ENCODE measurements around the gene TAF12.
A peak's percentile ranks its signal among the peaks of the same experiment; 100 is the strongest.
"Not testable (repeated sequence)": the region's sequence is repeated elsewhere in the genome, so short reads cannot be mapped to it uniquely, and the experiment has no call there.

The TAF12 gene, protein sequence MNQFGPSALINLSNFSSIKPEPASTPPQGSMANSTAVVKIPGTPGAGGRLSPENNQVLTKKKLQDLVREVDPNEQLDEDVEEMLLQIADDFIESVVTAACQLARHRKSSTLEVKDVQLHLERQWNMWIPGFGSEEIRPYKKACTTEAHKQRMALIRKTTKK

DNA sequence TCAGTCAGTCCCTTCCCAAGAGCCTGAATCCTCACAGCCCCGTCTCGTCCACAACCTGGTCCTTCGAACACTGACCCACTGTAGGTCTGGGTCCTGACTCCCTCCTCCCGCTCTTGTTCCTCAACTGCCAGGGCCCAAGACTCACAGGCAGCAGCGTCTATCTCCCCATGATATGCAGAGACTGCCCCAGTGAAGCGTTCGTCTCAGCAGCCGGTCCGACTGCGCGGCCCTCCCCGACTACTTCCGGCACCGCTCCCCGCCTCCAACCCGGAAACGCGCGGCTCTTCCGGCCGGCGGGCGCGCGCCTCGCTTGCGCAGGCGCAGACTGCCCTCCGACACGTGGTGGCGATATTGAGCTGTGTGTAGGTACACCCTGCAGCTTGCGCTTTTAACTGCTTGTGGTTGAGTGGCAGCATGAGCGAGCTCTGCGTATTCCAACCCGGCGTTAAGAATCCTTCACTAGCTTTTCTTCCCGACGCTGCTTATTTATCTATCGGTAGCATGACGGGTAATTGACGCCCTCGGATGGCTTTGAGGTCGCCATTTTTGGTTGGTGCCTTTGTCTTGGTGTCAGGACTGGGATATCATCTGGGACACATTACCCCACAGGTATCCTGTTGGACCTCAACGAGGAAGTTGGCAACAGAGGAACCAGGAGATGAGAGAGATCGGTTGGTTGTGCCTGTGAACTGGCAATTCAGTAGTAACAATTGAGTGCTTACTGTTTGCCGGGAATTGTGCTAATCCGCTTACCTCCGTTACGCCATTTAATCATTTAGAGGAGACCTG is at the start of gene TAF12:
Gene TAF12 (minus strand): TSS at position 221 of the 789 bp plus-strand sequence. CDS start 20,986 bp downstream, outside the sequence.
- peak; percentile 86 to 91 for DNase-seq

DNA sequence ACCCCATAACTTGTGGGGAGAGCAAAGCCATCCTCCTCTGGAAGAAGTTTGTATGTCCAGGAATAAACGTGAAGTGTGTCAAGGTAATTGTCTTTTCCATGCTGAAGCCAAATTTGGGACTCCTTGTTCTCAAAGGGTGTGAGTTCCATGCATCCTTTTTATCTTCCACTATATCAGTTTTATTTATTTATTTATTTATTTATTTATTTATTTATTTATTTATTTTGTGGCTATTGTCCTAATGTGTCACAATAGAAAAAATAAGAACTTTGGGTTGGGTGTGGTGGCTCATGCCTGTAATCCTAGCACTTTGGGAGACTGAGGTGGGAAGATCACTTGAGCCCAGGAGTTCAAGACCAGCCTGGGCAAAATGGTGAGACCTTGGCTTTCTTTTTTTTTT is 48.8 kb upstream of the TAF12 start:
- not testable (repeated sequence) for DNase-seq

DNA sequence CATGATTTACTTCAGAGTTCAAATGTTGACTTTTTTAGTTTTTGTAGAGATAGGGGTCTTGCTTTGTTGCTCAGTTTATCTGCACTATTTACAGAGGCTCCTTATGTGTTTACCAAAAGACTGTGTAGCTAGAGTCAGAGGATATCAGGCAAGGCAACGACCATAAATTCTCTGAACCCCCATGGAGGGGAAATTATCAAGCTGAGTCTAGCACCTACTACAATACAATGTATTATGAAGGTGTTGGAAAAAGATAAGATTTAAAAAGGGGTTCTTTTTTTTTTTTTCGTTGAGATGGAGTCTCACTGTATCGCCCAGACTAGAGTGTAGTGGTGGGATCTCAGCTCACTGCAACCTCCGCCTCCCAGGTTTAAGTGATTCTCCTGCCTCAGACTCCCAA is 42.1 kb upstream of the TAF12 start:
- DNase-seq, result no peak

DNA sequence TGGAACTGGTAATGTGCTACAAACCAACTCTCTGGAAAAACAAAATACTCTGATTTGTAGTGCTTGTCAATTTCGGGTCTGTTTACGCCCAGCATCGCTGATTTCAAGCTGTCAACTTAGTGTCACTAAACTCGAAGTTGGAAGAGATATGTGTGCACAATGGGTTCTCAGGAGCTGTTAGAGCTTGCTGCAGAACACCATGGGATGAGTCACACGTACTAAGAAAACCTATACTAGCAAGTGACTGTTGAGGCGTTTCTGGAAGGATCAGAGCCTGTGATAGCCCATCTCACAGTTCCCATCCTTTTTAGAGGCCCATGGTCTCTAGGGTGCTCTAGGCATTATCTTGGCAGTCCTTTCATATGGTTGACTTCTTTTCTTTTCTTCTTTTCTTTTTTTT is 40.0 kb upstream of the TAF12 start:
- no peak for DNase-seq

DNA sequence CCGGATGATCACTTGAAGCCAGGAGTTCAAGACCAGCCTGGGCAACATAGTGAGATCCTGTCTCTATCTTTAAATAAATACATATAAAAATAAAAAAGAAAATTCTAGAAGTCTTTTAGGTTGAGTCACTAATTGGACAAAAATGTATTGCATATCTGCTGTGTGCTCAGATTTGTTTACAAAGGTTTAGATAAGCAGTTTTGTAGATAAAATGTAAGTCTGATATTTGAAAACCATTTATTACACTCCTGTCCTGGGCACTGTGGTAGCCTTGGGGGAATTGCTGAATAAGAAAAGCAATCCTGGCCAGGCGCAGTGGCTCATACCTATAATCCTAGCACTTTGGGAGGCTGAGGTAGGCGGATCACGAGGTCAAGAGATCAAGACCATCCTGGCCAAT is 37.3 kb upstream of the TAF12 start:
- no peak for DNase-seq

DNA sequence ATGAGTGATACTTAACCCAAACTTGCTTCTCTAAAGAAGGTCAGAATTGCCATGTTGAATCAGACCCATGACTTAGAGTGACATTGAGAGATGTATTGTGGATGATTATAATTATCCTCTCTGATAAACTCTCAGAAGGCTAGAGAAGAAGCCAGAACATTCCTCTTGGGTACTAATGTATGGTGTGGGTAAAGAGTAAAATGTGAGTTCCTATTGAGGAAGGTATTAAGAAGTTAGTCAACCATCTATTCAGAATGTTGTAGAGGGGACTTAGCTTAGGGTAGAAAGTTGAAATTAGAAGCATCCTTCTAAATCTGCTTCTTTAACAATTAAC is 33.0 kb upstream of the TAF12 start:
- DNase-seq, result no peak

DNA sequence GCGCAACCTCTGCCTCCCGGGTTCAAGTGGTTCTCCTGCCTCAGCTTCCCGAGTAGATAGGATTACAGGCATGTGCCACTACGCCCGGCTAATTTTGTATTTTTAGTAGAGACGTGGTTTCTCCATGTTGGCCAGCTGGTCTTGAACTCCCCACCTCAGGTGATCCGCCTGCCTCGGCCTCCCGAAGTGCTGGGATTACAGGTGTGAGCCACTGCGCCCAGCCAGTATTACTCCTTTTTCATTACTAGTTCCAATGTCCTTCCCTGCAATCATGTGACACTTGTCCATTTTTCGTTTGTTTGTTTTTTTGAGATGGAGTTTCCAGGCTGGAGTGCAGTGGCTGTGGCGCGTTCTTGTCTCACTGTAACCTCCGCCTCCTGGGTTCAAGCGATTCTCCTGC is 30.1 kb upstream of the TAF12 start:
- not testable (repeated sequence) for DNase-seq

DNA sequence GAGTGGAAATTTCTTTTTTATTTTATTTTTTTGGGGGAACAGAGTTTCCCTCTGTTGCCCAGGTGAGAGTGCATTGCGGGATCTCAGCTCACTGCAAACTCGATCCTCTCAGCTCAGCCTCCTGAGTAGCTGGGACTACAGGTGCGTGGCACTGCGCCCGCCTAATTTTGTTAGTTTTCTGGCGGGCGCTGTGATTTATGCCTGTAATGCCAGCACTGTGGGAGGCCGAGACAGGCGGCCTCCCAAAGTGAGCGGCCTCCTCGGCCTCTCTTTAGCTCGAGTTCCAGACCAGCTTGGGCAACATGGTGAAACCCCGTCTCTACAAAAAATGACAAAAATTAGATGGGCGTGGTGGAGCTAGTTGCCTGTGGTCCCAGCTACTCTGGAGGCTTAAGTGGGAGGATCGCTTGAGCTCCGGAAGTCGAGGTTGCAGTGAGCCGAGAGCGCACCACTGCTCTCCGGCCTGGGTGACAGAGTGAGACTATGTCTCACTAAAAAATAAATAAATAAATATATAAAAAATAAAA is 28.4 kb upstream of the TAF12 start:
- no peak for DNase-seq

DNA sequence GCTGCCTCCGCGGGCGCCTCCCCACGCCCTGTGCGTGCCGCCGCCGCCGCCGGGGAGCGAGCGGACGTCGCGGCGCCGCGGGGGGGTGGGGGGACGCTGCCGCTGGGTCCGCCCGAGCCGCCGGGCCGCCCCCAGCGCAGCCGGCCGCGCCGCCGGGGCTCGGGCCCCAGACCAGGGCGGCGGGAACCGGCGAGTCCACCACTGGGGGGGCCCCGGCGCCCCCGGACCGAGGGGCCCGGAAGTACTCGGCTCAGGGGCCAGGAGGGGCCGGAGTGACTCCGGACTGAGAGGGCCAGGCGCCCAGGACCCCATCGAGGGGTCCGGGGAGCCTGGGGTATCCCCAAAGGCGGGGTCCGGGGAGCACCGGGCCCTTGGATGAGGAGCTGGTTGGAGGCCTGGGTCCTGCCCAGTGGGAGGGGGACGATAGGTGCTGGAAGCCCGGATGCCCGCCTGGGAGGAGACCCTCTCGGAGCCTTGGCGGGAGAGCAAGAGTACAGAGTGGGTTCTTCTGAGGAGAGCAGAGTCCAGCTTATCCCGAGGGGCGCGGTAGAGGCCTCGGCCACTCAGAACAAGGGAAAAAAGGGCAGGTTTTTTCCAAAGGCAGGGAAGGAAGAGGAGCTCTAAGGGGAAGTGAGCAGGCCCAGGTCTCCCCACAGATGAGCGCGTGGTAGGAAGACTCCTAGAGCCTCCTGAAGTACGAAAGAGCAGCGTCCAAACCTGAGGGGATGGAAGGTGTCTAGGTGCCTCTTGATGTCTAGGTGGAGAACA is 26.3 kb upstream of the TAF12 start:
- DNase-seq, result peak; percentile 46 to 55

DNA sequence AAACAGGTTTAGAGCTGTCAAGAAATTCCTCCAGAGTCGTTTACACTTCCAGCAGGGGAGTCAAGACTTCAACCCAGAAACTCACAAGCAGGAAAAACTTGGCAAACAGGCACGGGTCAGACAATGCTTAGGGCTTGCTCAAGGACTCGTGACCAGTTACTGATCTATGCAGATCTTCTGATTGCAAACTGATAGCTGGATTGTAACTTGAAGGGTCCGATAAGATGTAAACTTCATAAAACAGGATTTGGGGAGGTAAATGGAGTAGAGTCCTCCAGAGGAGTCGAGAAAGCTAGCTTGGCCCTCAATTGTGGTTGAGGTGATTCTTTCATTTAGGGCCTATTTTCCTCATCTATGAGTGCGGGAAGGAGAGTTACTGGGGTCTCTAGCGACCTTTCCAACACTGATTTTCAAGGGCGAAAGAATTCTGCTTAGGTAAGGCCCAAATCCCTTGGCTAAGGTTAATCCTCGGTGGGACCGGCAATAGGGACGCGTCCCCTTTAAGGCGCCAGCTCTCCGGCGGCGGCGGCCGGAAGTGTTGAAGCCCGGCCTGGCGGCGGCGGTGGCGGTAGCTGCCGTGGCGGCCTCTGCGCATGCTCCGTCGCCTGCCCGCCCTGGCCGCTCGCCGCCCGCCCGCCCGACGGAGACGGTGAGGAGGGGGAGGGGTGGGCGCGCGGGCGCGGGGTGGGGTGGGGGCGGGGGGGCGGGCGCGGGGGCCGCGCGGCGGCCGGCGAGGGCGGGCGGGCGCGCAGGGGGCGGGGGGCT is 25.5 kb upstream of the TAF12 start, which contains the start of gene GMEB1:
Gene GMEB1 (plus strand): TSS at position 594 of the 765 bp plus-strand sequence. CDS start 14,829 bp downstream, outside the sequence.
- peak; percentile 85 to 87 for DNase-seq

DNA sequence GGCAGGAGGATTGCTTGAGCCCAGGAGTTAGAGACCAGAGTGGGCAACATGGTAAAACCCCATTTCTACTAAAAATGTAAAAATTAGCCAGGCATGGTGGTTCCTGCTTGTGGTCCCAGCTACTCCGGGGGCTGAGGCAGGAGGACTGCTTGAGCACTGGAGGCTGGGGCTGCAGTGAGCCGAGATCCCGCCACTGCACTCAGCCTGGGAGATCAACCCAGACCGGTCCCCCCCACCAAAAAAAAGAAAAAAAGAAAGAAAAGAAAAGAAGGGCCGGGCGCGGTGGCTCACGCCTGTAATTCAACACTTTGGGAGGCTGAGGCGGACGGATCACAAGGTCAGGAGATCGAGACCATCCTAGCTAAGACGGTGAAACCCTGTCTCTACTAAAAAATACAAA is 23.9 kb upstream of the TAF12 start:
- DNase-seq, result no peak

DNA sequence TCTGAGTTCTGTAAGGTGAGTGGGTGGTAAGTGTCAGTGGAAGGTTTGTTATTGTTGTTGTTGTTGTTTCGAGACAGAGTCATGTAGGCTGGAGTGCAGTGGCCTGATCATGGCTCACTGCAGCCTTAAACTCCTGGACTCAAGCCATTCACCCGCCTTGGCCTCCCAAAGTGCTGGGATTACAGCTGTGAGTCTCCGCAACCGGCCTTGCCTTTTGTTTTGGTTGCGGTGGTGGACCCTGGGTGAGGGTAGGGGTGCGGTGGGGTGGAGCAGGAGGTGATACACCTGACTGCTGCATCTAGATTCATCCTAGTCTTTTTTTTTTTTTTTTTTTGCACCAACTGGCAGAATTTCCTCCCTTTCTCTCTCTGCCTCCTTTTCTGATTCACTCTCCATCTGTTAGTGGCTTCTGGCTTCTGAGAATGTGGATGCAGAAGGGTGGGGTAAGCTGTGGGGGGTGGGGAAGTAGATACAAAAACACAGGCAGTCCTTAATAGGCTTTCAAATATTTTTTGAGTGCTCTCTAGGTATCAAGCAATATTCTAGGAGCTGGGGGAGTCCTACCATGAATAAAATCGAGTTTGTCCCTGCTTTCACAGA is 21.1 kb upstream of the TAF12 start:
- DNase-seq, result no peak

DNA sequence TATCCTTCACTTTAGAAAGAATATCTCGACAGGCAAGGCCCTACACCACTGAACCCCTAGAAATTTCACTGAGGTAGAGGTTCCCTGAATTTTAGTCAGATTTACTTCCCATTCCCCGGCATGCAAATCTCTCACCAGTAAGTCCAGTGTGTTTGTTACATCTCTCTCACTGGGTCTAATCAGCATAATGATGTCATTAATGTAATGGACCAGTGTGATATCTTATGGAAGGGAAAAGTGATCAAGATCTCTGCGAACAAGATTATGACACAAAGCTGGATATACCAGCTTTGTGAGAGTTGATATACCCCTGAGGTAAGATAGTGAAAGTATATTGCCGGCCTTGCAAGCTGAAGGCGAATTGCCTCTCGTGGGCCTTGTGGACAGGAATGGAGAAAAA is 13.5 kb upstream of the TAF12 start:
- no peak for DNase-seq

DNA sequence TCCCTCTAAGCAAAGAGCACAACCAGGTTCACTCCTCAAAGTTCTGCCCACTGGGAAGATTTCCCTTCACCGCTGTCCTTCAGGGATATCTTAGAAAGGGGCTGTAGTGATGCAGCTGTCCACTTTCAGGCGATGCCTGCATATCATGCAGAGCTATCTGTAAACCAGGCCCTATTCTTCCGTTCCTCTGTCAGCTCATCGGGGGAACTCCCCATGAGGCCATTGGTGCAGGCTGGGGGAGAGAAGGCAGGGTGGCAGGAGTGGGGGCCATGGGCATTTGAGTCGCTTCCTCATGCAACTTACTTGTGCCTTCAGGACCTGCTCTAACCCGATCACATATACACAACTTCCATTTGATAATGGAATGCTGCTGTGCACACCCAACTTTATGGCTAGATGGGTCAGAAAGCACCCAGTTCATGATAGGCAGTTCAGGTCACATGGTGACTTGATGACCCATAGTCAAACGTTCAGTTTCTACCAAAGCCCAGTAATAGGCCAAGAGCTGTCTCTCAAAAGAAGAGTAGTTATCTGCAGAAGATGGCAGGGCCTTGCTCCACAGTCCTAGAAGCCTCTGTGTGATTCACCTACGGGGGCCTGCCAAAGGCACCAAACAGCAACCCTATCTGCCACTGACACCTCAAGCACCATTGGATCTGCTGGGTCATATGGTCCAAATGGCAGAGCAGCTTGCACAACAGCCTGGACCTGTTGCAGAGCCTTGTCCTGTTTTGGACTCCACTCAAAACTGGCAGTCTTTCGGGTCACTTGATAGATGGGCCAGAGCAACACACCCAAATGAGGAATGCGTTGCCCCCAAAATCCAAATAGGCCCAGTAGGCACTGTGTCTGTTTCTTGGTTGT is 12.8 kb upstream of the TAF12 start:
- not testable (repeated sequence) for DNase-seq

DNA sequence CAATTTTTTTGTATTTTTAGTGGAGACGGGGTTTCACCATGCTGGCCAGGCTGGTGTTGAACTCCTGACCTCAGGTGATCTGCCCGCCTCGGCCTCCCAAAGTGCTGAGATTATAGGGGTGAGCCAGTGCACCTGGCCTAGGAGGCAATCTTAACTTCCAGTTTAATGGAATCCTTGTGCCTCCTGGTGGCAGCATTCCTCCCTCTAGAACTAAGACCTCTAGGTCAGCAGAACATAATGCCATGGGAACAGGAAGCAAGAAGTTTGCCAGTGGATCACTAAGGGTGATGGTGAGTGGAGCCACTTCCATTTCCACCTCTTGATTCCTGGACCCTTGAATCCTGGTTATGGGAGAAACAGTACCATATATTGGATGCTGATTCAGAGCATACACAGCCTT is 11.0 kb upstream of the TAF12 start:
- not testable (repeated sequence) for DNase-seq

DNA sequence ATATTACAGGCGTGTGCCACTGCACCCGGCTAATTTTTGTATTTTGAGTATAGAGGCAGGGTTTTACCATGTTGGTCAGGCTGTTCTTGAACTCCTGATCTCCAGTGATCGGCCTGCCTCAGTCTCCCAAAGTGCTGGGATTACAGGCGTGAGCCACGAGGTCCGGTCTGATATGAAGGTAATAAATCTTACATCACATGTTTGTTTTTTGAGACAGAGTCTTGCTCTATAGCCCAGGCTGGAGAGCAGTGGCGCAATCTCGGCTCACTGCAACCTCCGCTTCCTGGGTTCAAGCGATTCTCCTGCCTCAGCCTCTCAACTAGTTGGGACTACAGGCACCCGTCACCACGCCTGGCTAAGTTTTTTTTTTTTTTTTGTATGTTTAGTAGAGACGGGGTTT is 10.2 kb upstream of the TAF12 start:
- DNase-seq, result not testable (repeated sequence)

DNA sequence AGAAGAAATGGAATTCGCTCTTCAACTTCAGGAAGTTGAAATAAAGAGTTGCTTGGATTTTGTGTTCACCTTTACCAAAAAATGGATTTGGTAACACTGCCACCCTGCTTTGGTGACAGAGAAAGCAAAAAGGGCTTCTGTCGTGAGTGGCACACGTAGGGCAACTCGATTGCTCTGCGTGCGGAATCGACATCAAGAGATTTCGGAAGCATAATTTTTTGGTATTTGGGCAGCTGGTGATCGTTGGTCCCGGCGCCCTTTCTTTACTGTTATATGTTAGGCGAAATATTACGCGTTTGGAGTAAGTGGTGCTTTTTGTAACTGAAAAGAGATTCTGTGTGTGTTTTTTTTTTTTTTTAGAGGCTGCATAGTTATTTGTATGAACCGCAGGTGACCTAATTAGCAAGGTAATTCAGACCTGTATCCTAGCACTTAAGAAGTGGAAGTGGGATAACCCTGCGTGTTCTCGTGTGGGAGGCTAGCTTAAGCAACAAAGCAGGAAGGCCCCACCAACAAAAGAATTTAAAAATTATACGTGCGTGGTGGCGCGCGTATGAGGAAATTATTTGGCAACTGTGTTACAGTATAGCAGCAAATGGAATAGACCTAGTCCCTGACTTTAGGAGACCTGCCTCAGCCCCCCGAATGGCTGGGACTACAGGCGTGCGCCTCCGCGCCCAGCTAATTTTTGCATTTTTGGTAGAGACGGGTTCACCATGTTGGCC is 5.8 kb upstream of the TAF12 start, which contains the start of gene RNU11:
Gene RNU11 (plus strand): TSS at position 127 of the 725 bp plus-strand sequence.
- peak; percentile 83 to 89 for DNase-seq

DNA sequence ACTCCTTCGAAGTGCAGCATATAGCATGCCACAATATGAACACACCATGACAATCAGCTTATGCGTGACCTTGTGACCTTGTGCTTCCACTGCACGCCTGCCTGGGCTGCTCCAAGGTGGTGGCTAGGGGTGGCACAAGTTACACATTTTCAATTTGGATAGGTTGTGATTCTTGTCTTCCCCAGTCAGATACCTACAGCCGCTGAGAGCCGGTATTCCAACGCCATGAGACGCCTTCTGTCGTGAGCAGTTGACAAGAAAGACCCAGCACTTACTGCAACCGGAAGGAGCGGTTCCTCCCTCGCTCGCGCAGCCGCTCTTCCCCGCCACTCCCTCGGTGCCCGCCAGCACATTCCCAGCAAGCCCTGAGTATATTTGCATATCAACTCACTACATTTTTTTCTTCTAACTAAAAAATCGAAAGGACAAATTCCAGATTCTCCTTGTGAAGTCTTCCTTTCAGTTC is 5.2 kb upstream of the TAF12 start:
- DNase-seq, result peak; percentile 82 to 88

DNA sequence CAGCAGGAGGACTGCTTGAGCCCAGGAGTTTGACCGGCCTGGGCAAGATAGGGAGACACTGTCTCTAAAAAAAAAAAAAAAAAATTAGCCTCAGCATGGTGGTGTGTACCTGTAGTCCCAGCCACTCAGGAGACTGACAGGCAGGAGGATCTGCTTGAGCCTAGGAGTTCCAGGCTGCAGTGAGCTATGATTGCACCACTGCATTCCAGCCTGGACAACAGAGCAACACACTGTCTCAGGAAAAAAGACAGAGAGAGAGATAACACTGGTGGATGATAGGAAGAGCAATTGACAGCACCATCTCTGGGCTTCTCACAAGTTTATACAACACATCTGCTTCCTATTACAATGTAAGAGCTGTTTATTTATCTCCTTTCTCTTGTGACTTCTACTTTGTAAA is 3.2 kb upstream of the TAF12 start:
- no peak for DNase-seq

DNA sequence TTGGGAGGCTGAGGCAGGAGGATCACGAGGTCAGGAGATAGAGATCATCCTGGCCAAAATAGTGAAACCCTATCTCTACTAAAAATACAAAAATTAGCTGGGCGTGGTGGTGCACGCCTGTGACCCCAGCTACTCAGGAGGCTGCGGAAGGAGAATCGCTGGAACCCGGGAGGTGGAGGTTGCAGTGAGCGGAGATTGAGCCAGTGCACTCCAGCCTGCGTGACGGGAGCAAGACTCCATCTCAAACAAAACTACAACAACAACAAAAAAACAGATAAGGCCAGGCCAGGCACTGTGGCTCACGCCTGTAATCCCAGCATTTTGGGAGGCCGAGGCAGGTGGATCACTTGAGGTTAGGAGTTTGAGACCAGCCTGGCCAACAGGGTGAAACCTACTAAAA is 2.5 kb upstream of the TAF12 start:
- DNase-seq, result not testable (repeated sequence)

Data from activated CD4-positive, alpha-beta T cell treated with anti-CD3 and anti-CD28 coated beads, Interleukin-2, amount 50 U/mL, for 48 hours (primary cell).